HPDE6-E6E7 (cell line): ENCODE measurements around the gene RPS29.

ENCODE experiments used
- DNase-seq: peaks from one replicate; pipeline ENCODE4 v3.0.0; 2011; ENCODE audit warnings: missing footprints; ENCODE audit errors: extremely low spot score

RPS29 gene

GRCh38 chr14:49551569-49551968, 34.6 kb downstream of the RPS29 start:
- no peak for DNase-seq

GRCh38 chr14:49550286-49551184, 35.6 kb downstream of the RPS29 start:
- DNase-seq = peak; percentile 28

- DNase-seq = no peak
Observed at GRCh38 chr14:49549881-49550280, 36.3 kb downstream of the RPS29 start.

DNA sequence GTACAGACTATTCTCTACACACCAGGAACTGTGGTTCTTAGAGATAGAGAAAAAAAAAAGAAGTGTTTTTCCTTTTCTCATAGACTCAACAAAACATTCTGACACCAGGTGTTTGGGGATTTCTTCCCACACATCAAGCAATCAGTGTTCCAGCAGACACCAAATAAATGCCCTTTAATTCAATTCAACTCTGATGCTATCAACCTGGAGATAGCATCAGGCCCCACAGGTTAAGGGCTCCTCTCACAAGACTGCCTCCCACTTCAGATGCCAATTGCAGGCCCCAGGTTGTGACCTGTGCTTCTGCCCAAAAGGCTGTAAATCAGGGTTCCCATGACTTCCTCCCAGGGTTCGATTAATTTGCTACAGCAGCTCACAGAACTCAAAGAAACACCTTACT, 36.7 kb downstream of the RPS29 start:
- DNase-seq = no peak

DNA sequence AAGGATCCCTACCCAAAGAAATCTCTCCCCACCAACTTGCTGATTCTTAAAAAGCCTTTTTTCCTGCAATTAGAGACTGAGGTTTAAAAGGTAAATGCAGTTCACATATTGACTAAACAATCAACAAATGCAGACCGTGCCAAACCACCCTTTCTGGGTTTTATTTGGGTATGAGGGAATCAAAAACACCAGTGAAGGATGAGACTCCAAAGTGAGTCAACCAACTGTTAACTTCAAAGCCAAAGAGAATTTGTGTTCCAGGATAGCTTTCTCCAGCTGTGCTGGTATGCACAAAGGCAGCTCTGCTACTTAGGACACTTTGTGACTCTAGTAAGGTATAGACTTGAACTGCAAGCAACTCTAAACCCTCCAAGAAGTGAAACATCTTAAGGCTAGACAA, 39.4 kb downstream of the RPS29 start:
- no peak for DNase-seq

GRCh38 chr14:49545716-49546115, 40.5 kb downstream of the RPS29 start:
- no peak for DNase-seq

DNA sequence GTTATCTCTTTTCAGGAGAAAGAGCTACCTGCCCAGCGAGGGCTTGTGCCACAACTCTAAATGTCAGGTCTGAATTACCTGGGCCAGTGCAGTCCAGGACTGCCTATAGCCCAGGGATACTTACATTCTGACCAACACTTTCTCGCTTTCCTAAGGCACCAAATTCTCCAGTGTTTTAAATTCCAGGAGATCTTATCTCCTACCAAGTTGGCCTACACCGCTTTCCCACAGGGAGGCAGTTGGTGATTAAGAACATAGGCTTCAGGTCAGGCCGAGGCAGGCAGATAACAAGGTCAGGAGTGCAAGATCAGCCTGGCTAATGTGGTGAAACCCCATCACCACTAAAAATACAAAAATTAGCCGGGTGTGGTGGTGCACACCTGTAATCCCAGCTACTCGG, 41.1 kb downstream of the RPS29 start:
- no peak for DNase-seq

GRCh38 chr14:49541049-49541448, 45.1 kb downstream of the RPS29 start:
- no peak for DNase-seq

- no peak for DNase-seq
Observed at GRCh38 chr14:49538852-49539251, 47.3 kb downstream of the RPS29 start.
